Esophagus squamous epithelium (tissue), 4 donors: ENCODE data around the gene RPRML.

Experiments
- CTCF ChIP-seq, 6 experiments: fragments of 450-650 bp in 4 of 6; fragments of 200-600 bp in 2 of 6; sonication (generic) in 2 of 6; IDR thresholded peaks; one replicate each; pipeline ENCODE4 v1.5.1; 2016 to 2019; ENCODE audit warnings: antibody characterized with exemption in 6 of 6, mild to moderate bottlenecking in 4 of 6, moderate library complexity in 4 of 6
- POLR2A ChIP-seq, 4 donors: fragments of 450-650 bp; IDR thresholded peaks; one replicate each; pipeline ENCODE4 v1.6.1; 2017; ENCODE audit warnings: antibody characterized with exemption in 4 of 4, mild to moderate bottlenecking in 4 of 4, moderate library complexity in 3 of 4

GRCh38 chr17:46964315-46965265 lies 14.5 kb downstream of the RPRML start:
- TF ChIP-seq CTCF (IDR thresholded peaks at IDR 0.05) (no peak), POLR2A (IDR thresholded peaks at IDR 0.05) (no peak)
